OCI-LY3 (cell line): ENCODE measurements around the gene MAML1.

Experiments used
- EZH2phosphoT487 ChIP-seq: fragments of 200-600 bp; shearing (Covaris generic); IDR thresholded peaks from 2 replicates; pipeline ENCODE4 v1.6.1; 2018; ENCODE audit warnings: antibody characterized with exemption, mixed run types, low read depth
- TF ChIP-seq, protein P1 (sequence below): fragments of 200-600, 300-600 bp; sonication (generic); IDR thresholded peaks from 2 replicates; pipeline ENCODE4 v1.5.1; 2014; ENCODE audit warnings: antibody characterized with exemption, low read length, low read depth

DNA sequence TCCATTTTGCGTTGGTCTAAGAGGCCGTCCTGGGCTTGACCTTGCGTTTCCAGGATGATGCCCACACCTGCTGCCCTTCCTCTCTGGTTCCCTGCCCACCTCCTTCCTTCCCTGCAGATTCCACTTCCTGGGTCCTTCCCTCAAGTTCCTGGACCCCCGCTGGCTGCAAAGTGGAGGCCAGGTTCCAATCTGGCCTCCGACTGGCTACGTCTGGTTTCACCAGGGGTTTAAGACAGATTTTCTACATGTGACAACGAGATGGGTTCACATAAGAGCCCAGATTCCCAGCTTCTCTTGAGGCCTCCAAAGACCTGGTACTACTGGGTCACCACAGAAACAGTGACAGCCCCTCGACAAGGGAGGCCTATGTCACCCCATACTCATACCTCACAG lies 71.9 kb downstream of the MAML1 start:
- TF ChIP-seq, protein P1, sequence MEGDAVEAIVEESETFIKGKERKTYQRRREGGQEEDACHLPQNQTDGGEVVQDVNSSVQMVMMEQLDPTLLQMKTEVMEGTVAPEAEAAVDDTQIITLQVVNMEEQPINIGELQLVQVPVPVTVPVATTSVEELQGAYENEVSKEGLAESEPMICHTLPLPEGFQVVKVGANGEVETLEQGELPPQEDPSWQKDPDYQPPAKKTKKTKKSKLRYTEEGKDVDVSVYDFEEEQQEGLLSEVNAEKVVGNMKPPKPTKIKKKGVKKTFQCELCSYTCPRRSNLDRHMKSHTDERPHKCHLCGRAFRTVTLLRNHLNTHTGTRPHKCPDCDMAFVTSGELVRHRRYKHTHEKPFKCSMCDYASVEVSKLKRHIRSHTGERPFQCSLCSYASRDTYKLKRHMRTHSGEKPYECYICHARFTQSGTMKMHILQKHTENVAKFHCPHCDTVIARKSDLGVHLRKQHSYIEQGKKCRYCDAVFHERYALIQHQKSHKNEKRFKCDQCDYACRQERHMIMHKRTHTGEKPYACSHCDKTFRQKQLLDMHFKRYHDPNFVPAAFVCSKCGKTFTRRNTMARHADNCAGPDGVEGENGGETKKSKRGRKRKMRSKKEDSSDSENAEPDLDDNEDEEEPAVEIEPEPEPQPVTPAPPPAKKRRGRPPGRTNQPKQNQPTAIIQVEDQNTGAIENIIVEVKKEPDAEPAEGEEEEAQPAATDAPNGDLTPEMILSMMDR, result no peak
- no peak for TF ChIP-seq EZH2phosphoT487
